Forelimb muscle (tissue), 1 donor: ENCODE results near the gene P2RY11. TPM values are rescaled to one million over a fixed set of nuclear protein-coding genes. Genes with fewer than 3 reads are reported as not detected.

Source experiments
- DNase-seq: peaks from one replicate; pipeline ENCODE4 v3.0.0-alpha.2; 2013; ENCODE audit warnings: low read depth
- polyA plus RNA-seq: library from polyadenylated mRNA; unstranded; fragments of 120-200 nt; gene quantifications from one replicate; pipeline ENCODE4 v1.2.1, GENCODE V29; 2013; ENCODE audit not compliant: insufficient read length

P2RY11 gene
- polyA plus RNA-seq, 1 donor, result 13.6 TPM

GRCh38 chr19:10141479-10141878, 30.0 kb downstream of the P2RY11 start:
- no peak for DNase-seq

GRCh38 chr19:10141973-10142372, 30.5 kb downstream of the P2RY11 start:
- DNase-seq, result no peak

- DNase-seq, result no peak
Measured at GRCh38 chr19:10142701-10143375, 31.3 kb downstream of the P2RY11 start.

GRCh38 chr19:10143681-10144080, 32.2 kb downstream of the P2RY11 start:
- no peak for DNase-seq

- DNase-seq, result no peak
Measured at GRCh38 chr19:10144361-10144760, 32.9 kb downstream of the P2RY11 start.

GRCh38 chr19:10145031-10145430, 33.5 kb downstream of the P2RY11 start:
- DNase-seq, result no peak

- DNase-seq, result no peak
Measured at GRCh38 chr19:10146142-10146541, 34.6 kb downstream of the P2RY11 start.

- DNase-seq, result no peak
Measured at GRCh38 chr19:10149427-10149826, 37.9 kb downstream of the P2RY11 start.

GRCh38 chr19:10151521-10151920, 40.0 kb downstream of the P2RY11 start:
- no peak for DNase-seq

- DNase-seq, result no peak
Measured at GRCh38 chr19:10152100-10152499, 40.6 kb downstream of the P2RY11 start.

- no peak for DNase-seq
Measured at GRCh38 chr19:10155839-10156238, 44.3 kb downstream of the P2RY11 start.

- no peak for DNase-seq
Measured at GRCh38 chr19:10158071-10158470, 46.6 kb downstream of the P2RY11 start.

GRCh38 chr19:10158485-10158884, 47.0 kb downstream of the P2RY11 start:
- DNase-seq, result no peak

GRCh38 chr19:10159610-10160009, 48.1 kb downstream of the P2RY11 start:
- DNase-seq, result no peak

GRCh38 chr19:10163536-10163935, 52.0 kb downstream of the P2RY11 start:
- no peak for DNase-seq

Other genes with a start within 250 kb of the P2RY11 start
- gene OLFM2, start 175.2 kb upstream of the P2RY11 start, polyA plus RNA-seq, result 29.8 TPM
- 67.4 TPM for gene COL5A3, start 101.2 kb upstream of the P2RY11 start, polyA plus RNA-seq
- gene RDH8, start 98.2 kb upstream of the P2RY11 start, polyA plus RNA-seq, result not detected
- 9.8 TPM for gene SHFL, start 25.4 kb upstream of the P2RY11 start, polyA plus RNA-seq
- 3.9 TPM for gene ANGPTL6, start 9.0 kb upstream of the P2RY11 start, polyA plus RNA-seq
- 28.5 TPM for gene PPAN, start 5.3 kb upstream of the P2RY11 start, polyA plus RNA-seq
- 267 TPM for gene EIF3G, start 8.2 kb downstream of the P2RY11 start, polyA plus RNA-seq
- gene DNMT1, start 83.3 kb downstream of the P2RY11 start, polyA plus RNA-seq, result 61.4 TPM
- 12.0 TPM for gene S1PR2, start 119.6 kb downstream of the P2RY11 start, polyA plus RNA-seq
- gene MRPL4, start 140.5 kb downstream of the P2RY11 start, polyA plus RNA-seq, result 32.0 TPM
- 6.3 TPM for gene ICAM1, start 159.4 kb downstream of the P2RY11 start, polyA plus RNA-seq
- gene ICAM4, start 175.3 kb downstream of the P2RY11 start, polyA plus RNA-seq, result 0.25 TPM
- gene ICAM5, start 178.3 kb downstream of the P2RY11 start, polyA plus RNA-seq, result 0.18 TPM
- 3.4 TPM for gene ZGLP1, start 198.1 kb downstream of the P2RY11 start, polyA plus RNA-seq
- 20.0 TPM for gene FDX2, start 204.3 kb downstream of the P2RY11 start, polyA plus RNA-seq
- gene RAVER1, start 221.8 kb downstream of the P2RY11 start, polyA plus RNA-seq, result 10.9 TPM
- 4.9 TPM for gene ICAM3, start 227.9 kb downstream of the P2RY11 start, polyA plus RNA-seq